A549 treated with Hydrocortisone at 1 μM for 4 hours (cell line): ENCODE data around the gene MROH2A. TPM values are rescaled to one million over a fixed set of nuclear protein-coding genes. Genes with fewer than 3 reads are reported as not detected.

Source experiments
- total RNA-seq: library from RNA; stranded (reverse); fragments of 200-300 nt; extraction: Qiagen RNA extraction; gene quantifications from 5 replicates; pipeline ENCODE4 v1.2.3, GENCODE V29; 2022

The MROH2A gene, protein sequence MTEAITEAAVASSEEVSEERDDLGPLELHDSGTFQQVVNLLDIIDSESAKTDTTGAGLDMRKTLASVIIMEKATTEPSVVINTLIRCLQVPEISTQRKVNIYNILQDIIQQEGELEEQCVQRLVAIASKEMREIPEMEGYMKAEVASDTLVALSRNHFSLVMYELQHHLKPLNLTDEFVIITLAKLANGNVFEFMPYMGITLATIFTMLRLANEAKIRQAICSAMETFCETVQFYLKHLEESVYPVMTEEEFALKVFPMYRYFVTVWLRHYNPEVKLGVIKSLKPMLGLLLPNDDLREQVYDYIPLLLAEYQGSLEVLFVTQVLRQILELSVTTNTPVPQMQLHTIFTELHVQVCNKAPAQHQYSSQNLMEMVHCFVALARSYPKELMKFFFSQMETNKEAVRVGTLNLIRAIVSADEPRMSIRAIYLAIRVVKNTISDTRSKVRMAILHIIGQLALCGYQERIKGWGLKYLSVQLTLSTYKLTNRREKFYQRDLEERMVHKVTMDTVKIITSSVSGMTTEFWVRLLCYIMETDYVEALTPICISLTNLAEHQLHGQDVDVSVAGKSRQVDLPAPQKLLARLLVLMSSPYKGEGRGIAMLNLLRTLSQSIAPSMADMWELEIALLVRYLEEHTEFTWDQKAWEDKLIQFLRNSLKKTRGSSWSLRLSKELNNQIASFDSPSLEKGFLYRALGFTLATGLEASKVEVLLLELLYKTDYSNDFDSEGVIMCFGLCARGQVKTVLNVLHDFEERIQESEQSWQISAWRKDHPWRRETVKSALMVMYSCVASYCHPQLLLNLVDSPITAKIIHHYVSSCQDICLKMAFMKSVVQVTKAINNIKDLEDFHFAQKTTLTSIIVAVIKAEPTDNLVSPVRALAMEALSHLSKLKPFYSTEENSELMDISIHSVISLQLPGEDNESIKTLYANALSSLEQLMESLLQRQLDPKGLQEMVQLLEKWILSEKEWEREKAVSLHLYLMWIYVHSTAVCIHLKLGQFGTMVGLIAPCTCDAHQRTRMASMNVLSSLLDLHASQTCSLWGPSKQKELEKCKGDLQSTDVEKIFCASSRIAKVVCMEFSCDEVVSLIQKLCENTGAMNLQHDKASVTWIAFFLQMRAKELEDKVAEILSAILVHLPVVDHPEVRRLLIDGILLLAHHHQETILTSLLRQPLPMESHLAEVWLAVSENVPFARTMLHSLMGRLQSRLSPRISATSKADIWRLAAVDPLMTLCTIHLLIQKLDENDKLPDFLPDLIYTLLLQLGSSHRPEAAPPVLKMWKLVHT (N-terminal part only)
- 0.12 to 0.29 TPM (median 0.21 TPM) in 4 of 5 replicates, not detected in the other for total RNA-seq

DNA sequence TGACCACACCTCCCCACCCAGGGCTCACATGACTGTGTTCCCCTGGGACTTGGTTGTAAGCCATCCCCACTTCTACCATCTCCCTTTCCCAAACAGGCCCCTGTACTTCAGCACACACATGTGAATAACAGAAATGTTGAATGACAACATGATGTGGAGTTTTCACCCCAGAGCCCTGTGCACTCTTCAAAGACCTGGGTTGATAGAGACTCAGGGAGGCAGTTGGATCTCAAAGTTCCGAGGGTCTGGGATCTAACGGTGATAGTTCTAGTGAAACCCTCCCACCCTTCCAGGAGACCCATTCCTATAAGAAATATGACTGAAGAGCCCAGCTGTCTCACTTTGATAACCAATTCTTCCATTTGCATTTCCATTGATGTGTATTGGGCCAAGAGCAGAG lies at the start of gene MROH2A:
Gene MROH2A (plus strand): TSS at position 301 of the 400 bp plus-strand sequence. CDS start 1,029 bp downstream, outside the sequence.

GRCh38 chr2:233728723-233729301 lies 49.3 kb upstream of the MROH2A start, which contains the start of gene UGT1A3:
Gene UGT1A3, plus strand, starts transcription at chr2:233729042. Its CDS starts 85 bp downstream, at chr2:233729127.

DNA sequence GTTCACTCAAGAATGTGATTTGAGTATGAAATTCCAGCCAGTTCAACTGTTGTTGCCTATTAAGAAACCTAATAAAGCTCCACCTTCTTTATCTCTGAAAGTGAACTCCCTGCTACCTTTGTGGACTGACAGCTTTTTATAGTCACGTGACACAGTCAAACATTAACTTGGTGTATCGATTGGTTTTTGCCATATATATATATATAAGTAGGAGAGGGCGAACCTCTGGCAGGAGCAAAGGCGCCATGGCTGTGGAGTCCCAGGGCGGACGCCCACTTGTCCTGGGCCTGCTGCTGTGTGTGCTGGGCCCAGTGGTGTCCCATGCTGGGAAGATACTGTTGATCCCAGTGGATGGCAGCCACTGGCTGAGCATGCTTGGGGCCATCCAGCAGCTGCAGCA lies 18.1 kb upstream of the MROH2A start, which contains the start of gene UGT1A1:
Gene UGT1A1 (plus strand): TSS at position 228 of the 400 bp plus-strand sequence. CDS start 18 bp downstream, at position 246.

DNA sequence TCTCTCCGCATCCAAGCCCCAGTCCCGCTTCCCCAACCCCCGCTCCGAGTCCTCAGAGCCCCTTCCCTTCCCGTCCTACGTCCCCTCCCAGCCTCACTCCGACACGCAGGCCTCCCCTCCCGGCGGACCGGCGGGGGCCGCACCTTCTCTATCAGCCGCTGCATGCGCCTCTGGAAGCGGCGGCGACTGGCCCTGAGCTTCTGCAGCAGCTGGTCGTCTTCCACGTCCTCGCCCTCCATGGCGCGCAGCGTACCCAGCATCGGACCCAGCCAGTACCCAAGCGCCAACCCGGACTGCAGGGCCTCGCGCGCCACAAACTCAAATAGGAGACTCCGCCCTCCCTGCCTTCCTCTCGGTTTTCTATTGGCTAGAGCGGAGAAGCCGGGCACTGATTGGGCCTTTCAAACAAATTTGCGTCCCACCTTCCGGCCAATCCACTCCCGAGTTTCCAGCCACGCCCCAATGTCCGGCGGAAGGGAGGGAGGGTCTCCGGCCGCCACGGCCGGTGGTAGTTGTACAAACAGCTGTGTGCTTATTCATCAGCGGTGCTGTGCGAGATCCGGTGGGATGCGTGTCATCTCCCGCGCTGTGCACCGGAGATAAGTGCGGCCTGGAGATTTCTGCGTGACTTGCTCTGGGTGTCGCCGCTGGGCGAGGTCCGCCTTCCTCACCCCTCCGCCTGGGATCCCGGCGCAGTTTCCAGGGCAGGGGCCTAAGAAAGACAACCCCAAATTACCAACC lies 76.3 kb downstream of the MROH2A start, which contains the start of gene HJURP:
Gene HJURP (minus strand): TSS at position 295 of the 741 bp plus-strand sequence. CDS start 35 bp downstream, at position 260.

DNA sequence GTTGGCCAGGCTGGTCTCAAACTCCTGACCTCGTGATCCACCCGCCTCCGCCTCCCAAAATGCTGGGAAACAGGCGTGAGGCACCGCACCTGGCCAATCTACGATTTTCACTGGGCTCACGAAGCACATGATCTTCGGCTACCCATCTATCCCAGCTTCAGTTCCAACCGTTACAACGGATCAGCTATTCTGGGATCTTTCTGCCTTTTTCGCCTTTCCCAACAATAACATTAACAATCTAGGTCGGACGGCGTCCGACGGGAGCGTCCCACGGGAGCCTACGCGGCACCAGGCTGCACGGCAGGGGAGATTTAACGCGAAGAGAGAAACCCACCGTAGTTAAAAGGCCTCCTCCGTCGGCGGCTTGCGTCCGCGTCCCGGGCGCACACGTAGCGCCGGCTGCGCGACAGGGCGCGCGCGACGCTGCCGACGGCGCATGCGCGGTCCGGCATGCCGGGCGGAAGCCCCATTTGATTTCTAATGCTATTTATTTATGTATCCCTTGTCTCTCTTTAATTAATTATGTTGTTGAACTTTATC lies 89.9 kb downstream of the MROH2A start, which contains the start of gene MSL3B:
Gene MSL3B (minus strand): TSS at position 394 of the 540 bp plus-strand sequence.

Other genes with a start within 250 kb of the MROH2A start
- gene USP40, start 211.5 kb upstream of the MROH2A start, total RNA-seq: 23.2 to 26.7 TPM (median 23.9 TPM) in 5 replicates
- 0.05 to 0.06 TPM in 2 of 5 replicates, not detected in the others for gene UGT1A8, start 160.7 kb upstream of the MROH2A start, total RNA-seq
- 0.08 to 0.09 TPM in 2 of 5 replicates, not detected in the others for gene UGT1A10, start 141.9 kb upstream of the MROH2A start, total RNA-seq
- 3.6 to 6.4 TPM (median 4.2 TPM) in 5 replicates for gene UGT1A9, start 106.4 kb upstream of the MROH2A start, total RNA-seq
- gene UGT1A7, start 96.4 kb upstream of the MROH2A start, total RNA-seq: 2.9 to 4.8 TPM (median 3.8 TPM) in 5 replicates
- gene UGT1A6, start 85.4 kb upstream of the MROH2A start, total RNA-seq: 0.47 to 1.5 TPM (median 1.1 TPM) in 5 replicates
- 0.08 to 0.13 TPM in 2 of 5 replicates, not detected in the others for gene UGT1A5, start 65.4 kb upstream of the MROH2A start, total RNA-seq
- 0.06 to 0.16 TPM (median 0.10 TPM) in 4 of 5 replicates, not detected in the other for gene UGT1A4, start 59.6 kb upstream of the MROH2A start, total RNA-seq
- 0.06 to 0.20 TPM (median 0.14 TPM) in 4 of 5 replicates, not detected in the other for gene UGT1A3, start 49.3 kb upstream of the MROH2A start, total RNA-seq
- gene UGT1A1, start 18.1 kb upstream of the MROH2A start, total RNA-seq: 0.56 to 1.1 TPM (median 0.91 TPM) in 5 replicates
- 52.3 to 59.6 TPM (median 55.7 TPM) in 5 replicates for gene HJURP, start 76.2 kb downstream of the MROH2A start, total RNA-seq
- gene TRPM8, start 139.0 kb downstream of the MROH2A start, total RNA-seq: 0.09 to 0.52 TPM (median 0.29 TPM) in 5 replicates